ENCODE measurements around the gene RPRD1A. TPM values are rescaled to one million over a fixed set of nuclear protein-coding genes. Genes with fewer than 3 reads are reported as not detected.
A peak's percentile ranks its signal among the peaks of the same experiment; 100 is the strongest.

The RPRD1A gene
- total and polyA plus RNA-seq, 2 of the 4 experiments (the other 2 are of a cell fraction), result 23.3 to 27.2 TPM

DNA sequence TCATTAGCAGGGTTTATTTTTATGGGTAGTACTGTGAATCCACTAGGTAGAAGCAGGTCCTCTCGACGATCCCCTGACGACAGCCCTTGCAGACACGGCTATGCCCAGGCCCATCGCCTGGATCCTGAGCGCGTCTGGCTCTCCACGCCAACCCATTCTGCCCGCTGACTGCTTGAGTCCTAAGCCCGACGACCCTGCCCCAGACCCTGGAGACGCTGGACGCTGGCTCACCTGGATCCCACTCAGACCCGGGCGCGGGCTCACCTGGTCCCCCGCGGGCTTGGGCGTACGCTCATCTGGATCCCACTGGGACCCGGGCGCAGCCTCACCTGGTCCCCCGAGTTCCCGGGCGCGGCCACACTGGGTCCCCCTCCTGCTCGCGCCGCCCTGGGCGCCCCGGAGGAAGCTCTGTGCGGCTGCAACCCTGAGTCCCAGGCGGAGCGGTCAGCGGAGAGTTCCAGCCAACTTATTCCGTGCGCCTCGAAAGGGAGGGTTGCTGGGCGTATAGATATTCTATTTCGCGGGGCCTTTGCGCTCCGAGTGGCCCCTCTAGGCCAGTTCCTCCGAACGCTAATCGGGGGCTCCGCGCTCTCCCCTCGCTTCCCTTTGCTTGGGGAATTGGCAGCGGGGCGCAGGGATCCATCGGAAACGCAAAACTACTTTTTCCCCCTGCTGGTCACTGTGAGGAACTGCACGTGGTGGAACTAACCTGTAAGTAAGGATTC is 117.3 kb downstream of the RPRD1A start:
- Histone ChIP-seq H3K4me1 (ENCODE audit: control insufficient read depth, insufficient read depth, low read length) (peaks cover 1% of the 10 kb centered on the region; the same call in 1 of the 2 replicates), H3K4me3 (ENCODE audit: insufficient read depth, low read depth, low read length) (peak overlapping the region; percentile 58), H2AK5ac (ENCODE audit: low read depth, low read length) (no peak overlapping the region), H3K23ac (ENCODE audit: low read depth, low read length) (no peak overlapping the region), H3K18ac (ENCODE audit: low read depth, low read length) (no peak overlapping the region), H4K91ac (ENCODE audit: insufficient read depth, low read depth, low read length) (no peak overlapping the region), H2BK20ac (ENCODE audit: low read depth, low read length) (no peak overlapping the region), H3K36me3 (ENCODE audit: control insufficient read depth, insufficient read depth, low read length) (no peaks in the 10 kb centered on the region), H4K20me1 (ENCODE audit: insufficient read depth, low read length) (no peaks in the 10 kb centered on the region), H3K9me1 (ENCODE audit: insufficient read depth, low read length) (no peaks in the 10 kb centered on the region), H2AK9ac (replicated peaks; ENCODE audit: low read depth, low read length, poor library complexity) (peak overlapping the region; percentile 10), H2BK120ac (ENCODE audit: low read depth, low read length) (no peak overlapping the region), H3K56ac (ENCODE audit: extremely low read depth, insufficient read depth, low read length) (no peak overlapping the region), H3K4ac (ENCODE audit: low read depth, low read length) (no peak overlapping the region), H3K4me2 (ENCODE audit: low read depth, low read length) (peak overlapping the region; percentile 86), H2AFZ (replicated peaks; ENCODE audit: low read length, poor library complexity) (peak overlapping the region; percentile 93), H3K27me3 (ENCODE audit: control insufficient read depth, insufficient read depth, low read length) (peaks cover 13% of the 10 kb centered on the region), H2BK15ac (ENCODE audit: low read depth, low read length) (no peak overlapping the region), H3K14ac (replicated peaks; ENCODE audit: low read depth, low read length) (no peak overlapping the region), H2BK5ac (ENCODE audit: low read depth, low read length, poor library complexity, severe bottlenecking) (no peak overlapping the region), H3K9ac (ENCODE audit: low read depth, low read length) (peak overlapping the region; percentile 27; the same call in 1 of the 2 replicates), H3K27ac (ENCODE audit: insufficient read depth, low read length) (no peak overlapping the region), H3K9me3 (ENCODE audit: control insufficient read depth, insufficient read depth, low read length) (no peaks in the 10 kb centered on the region), H4K5ac (ENCODE audit: low read depth, low read length) (no peak overlapping the region), H4K8ac (ENCODE audit: low read depth in 2 of 2, low read length in 2 of 2) (no peak overlapping the region), H3K79me1 (ENCODE audit: low read depth in 1 of 2, low read length in 2 of 2) (no peaks in the 10 kb centered on the region)
- no TSS peak for BruUV-seq (replicated peaks)
- dilution Hi-C loops (cut with HindIII; ENCODE audit: low sequenced_read_pairs, unreplicated experiment) (no loop called here), in situ Hi-C loops (cut with MboI; ENCODE audit: low sequenced_read_pairs) (loop anchor here (10.0 to 25.0 kb wide), 3 partner anchors 195 to 713 kb away; partner anchors contain the start of genes ZNF396 and ZNF397), intact Hi-C loops (cut with micrococcal nuclease) (loop anchor here (1.0 kb wide), 3 partner anchors 194 to 564 kb away; no protein-coding TSS in a partner anchor)
- CTCF ChIA-PET, result interaction anchor here (0.5 to 1.3 kb wide), 6 partner anchors 10 to 564 kb away, joined by 3 to 7 read pairs (median 4); partner anchors contain the start of gene MOCOS
- WGBS, 2 experiments (ENCODE audit: extremely low coverage in 2 of 2, insufficient read length in 1 of 2), result 5% methylated on average over 23 of the region's 54 CpGs; no CpG with 5 or more reads in 1 of the 2 experiments
- DNase-seq, result peak; percentile 59
- POLR2A ChIA-PET (ENCODE audit: unreplicated experiment), result no interaction called here
- peak; percentile 97 for ATAC-seq (ENCODE audit: low read depth)
- TF ChIP-seq, protein P1, sequence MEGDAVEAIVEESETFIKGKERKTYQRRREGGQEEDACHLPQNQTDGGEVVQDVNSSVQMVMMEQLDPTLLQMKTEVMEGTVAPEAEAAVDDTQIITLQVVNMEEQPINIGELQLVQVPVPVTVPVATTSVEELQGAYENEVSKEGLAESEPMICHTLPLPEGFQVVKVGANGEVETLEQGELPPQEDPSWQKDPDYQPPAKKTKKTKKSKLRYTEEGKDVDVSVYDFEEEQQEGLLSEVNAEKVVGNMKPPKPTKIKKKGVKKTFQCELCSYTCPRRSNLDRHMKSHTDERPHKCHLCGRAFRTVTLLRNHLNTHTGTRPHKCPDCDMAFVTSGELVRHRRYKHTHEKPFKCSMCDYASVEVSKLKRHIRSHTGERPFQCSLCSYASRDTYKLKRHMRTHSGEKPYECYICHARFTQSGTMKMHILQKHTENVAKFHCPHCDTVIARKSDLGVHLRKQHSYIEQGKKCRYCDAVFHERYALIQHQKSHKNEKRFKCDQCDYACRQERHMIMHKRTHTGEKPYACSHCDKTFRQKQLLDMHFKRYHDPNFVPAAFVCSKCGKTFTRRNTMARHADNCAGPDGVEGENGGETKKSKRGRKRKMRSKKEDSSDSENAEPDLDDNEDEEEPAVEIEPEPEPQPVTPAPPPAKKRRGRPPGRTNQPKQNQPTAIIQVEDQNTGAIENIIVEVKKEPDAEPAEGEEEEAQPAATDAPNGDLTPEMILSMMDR (conservative IDR thresholded peaks at IDR 0.05; ENCODE audit: low read depth, low read length), result peak; percentile 72
- TF ChIP-seq RAD21 (IDR thresholded peaks at IDR 0.05; ENCODE audit: low read length), result peak; percentile 58
- TF ChIP-seq BHLHE40 (IDR thresholded peaks at IDR 0.05; ENCODE audit: low read depth, low read length), result no peak
- no peak for TF ChIP-seq CHD1 (IDR thresholded peaks at IDR 0.05; ENCODE audit: low read depth, low read length)
- no peak for TF ChIP-seq FOS (IDR thresholded peaks at IDR 0.05; ENCODE audit: low read depth, low read length)
- no peak for TF ChIP-seq MAFK (IDR thresholded peaks at IDR 0.05; ENCODE audit: low read depth, low read length)
- peak; percentile 61 for TF ChIP-seq SMC3 (IDR thresholded peaks at IDR 0.05; ENCODE audit: low read depth, low read length)
- TF ChIP-seq MXI1 (IDR thresholded peaks at IDR 0.05; ENCODE audit: borderline replicate concordance, low read depth, low read length), result no peak

All from IMR-90 (cell line).